NCI-H2196 treated with DMSO at 0.1 percent for 48 hours (cell line): ENCODE measurements around the gene EVI5.
"Not testable (repeated sequence)": the region's sequence is repeated elsewhere in the genome, so short reads cannot be mapped to it uniquely, and the experiment has no call there.

Experiments used
- DNase-seq: peaks from one replicate; lab custom pipeline; 2025; ENCODE audit not compliant: unreplicated experiment; lab: John Stamatoyannopoulos, UW

EVI5 gene

GRCh38 chr1:92527670-92528069, 257.2 kb downstream of the EVI5 start:
- no peak for DNase-seq

- DNase-seq = not testable (repeated sequence)
These were observed 259.8 kb downstream of the EVI5 start for GRCh38 chr1:92524944-92525590.

- no peak for DNase-seq
These were observed 265.9 kb downstream of the EVI5 start for GRCh38 chr1:92519043-92519442.

GRCh38 chr1:92516574-92516973, 268.3 kb downstream of the EVI5 start:
- no peak for DNase-seq

- DNase-seq = no peak
These were observed 269.1 kb downstream of the EVI5 start for GRCh38 chr1:92515796-92516201.

- no peak for DNase-seq
These were observed 273.4 kb downstream of the EVI5 start for GRCh38 chr1:92511541-92511940.

- DNase-seq = no peak
These were observed 275.3 kb downstream of the EVI5 start for GRCh38 chr1:92509619-92510018.

GRCh38 chr1:92505015-92505692, 279.8 kb downstream of the EVI5 start:
- no peak for DNase-seq

GRCh38 chr1:92504291-92505014, 280.5 kb downstream of the EVI5 start:
- DNase-seq = no peak

- DNase-seq = no peak
These were observed 281.0 kb downstream of the EVI5 start for GRCh38 chr1:92503926-92504285.

- no peak for DNase-seq
These were observed 281.6 kb downstream of the EVI5 start for GRCh38 chr1:92503043-92503925.

GRCh38 chr1:92502247-92502646, 282.7 kb downstream of the EVI5 start:
- no peak for DNase-seq

GRCh38 chr1:92500552-92500951, 284.4 kb downstream of the EVI5 start:
- DNase-seq = no peak

GRCh38 chr1:92495392-92496063, 289.4 kb downstream of the EVI5 start:
- no peak for DNase-seq

- no peak for DNase-seq
These were observed 290.3 kb downstream of the EVI5 start for GRCh38 chr1:92494485-92495141.

GRCh38 chr1:92493139-92493538, 291.8 kb downstream of the EVI5 start:
- no peak for DNase-seq

- DNase-seq = no peak
These were observed 296.1 kb downstream of the EVI5 start for GRCh38 chr1:92488832-92489231.

GRCh38 chr1:92488416-92488815, 296.5 kb downstream of the EVI5 start:
- DNase-seq = no peak

- no peak for DNase-seq
These were observed 297.8 kb downstream of the EVI5 start for GRCh38 chr1:92487078-92487605.
